HG03097 (cell line): ENCODE results near the gene UBE2D2.
"Not testable (repeated sequence)": the region's sequence is repeated elsewhere in the genome, so short reads cannot be mapped to it uniquely, and the experiment has no call there.

Source experiments
- ATAC-seq: cut with Tn5 transposase; IDR thresholded peaks from one replicate; pipeline ENCODE4 v1.9.1; 2021; ENCODE audit not compliant: unreplicated experiment, low FRiP score

Gene UBE2D2

DNA sequence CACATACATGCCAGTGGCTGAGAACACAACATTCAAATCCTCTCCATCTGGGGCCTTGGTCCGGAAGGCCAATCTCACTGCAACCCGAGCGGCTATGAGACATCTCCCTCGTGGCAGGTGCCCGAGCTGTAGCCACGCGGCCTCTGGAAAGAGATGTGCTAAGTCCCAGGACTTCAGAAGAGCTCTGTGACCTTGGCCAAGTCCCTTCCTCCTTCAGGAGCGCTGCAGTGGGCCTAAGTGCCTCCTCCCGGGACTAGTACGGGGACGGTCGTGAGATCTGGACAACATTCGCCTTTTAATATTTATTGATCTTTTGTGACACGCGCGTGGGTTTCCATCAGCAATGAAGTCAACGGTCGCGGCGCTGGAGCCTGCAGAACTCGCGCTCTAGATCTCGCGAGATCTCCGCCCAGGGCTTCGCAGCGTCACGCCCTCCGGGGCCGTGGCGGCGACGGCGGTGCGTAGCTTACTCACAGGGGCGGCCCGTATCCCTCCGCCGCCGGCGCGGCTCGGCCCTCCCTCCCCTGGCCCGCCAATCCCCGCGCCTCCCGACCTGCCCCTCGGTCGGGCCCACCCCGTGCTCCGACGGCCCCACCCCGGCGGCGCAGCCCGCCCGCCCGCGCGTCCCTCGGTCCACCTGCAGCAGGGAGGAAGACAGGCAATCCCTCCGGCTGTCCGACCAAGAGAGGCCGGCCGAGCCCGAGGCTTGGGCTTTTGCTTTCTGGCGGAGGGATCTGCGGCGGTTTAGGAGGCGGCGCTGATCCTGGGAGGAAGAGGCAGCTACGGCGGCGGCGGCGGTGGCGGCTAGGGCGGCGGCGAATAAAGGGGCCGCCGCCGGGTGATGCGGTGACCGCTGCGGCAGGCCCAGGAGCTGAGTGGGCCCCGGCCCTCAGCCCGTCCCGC lies at the start of gene UBE2D2:
Gene UBE2D2, plus strand, starts transcription at position 588 of the 903 bp plus-strand sequence. CDS start 453 bp downstream, outside the sequence.
- ATAC-seq = peak; percentile 79

GRCh38 chr5:139512786-139513390 lies 48.3 kb upstream of the UBE2D2 start:
- ATAC-seq = no peak

GRCh38 chr5:139513434-139513833 lies 47.7 kb upstream of the UBE2D2 start:
- peak; percentile 55 for ATAC-seq

GRCh38 chr5:139513852-139514485 lies 47.2 kb upstream of the UBE2D2 start:
- ATAC-seq = no peak

DNA sequence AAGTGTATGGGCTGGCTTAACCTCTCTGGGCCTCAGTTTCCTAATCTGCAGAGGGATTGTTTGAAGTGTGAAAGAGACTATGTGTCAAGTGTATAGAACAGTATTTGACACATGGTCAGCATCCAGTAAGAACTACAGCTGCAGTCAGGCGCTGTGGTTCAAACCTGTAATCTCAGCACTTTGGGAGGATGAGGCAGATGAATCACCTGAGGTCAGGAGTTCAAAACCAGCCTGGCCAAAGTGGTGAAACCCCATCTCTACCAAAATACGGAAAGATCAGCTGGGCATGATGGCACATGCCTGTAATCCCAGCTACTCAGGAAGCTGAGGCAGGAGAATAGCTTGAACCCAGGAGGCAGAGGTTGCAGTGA lies 46.7 kb upstream of the UBE2D2 start:
- ATAC-seq = no peak

- peak; percentile 74 for ATAC-seq
These were observed 43.2 kb upstream of the UBE2D2 start for GRCh38 chr5:139517683-139518564.

DNA sequence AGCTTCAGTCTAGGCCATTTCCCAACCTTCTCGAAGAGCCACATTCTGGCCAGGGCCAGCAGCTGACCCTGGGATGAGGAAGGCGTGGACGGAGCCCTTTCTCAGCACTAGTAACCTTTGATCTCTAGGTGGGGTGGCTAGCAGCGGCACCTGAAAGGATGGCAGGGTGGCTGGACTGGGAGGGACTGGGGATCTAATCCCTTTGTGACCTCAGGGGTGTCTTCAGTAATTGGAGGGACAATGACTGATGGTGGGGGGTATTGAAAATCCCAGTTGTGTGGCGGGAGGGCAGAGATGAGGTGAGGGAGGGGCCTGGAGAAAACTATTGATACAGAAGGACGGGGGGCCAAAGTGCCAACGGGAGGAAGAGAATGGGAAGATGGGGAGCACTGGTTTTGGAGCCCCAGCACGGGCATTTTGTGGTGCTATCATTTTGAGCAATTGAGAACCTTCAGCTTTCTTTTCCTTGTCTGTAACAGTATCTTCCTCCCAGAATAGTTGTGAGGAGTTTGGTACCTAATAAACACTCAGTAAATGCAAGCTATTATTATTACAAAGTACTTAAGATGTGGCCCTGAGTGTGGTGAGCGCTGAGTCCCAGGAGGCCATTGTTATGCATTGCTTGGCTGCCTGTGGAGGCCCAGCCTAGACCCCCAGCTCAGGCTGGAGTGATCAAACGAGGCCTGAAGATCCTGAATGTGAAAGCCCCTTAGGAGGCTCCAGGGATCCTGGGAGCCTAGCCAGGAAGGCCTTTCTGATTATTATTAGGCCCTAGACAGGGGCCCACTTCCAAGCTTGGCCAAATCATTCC lies 37.3 kb upstream of the UBE2D2 start:
- no peak for ATAC-seq

GRCh38 chr5:139524446-139524845 lies 36.7 kb upstream of the UBE2D2 start:
- ATAC-seq = no peak

GRCh38 chr5:139524940-139525585 lies 36.1 kb upstream of the UBE2D2 start:
- no peak for ATAC-seq

GRCh38 chr5:139525586-139526308 lies 35.4 kb upstream of the UBE2D2 start:
- ATAC-seq = not testable (repeated sequence)

DNA sequence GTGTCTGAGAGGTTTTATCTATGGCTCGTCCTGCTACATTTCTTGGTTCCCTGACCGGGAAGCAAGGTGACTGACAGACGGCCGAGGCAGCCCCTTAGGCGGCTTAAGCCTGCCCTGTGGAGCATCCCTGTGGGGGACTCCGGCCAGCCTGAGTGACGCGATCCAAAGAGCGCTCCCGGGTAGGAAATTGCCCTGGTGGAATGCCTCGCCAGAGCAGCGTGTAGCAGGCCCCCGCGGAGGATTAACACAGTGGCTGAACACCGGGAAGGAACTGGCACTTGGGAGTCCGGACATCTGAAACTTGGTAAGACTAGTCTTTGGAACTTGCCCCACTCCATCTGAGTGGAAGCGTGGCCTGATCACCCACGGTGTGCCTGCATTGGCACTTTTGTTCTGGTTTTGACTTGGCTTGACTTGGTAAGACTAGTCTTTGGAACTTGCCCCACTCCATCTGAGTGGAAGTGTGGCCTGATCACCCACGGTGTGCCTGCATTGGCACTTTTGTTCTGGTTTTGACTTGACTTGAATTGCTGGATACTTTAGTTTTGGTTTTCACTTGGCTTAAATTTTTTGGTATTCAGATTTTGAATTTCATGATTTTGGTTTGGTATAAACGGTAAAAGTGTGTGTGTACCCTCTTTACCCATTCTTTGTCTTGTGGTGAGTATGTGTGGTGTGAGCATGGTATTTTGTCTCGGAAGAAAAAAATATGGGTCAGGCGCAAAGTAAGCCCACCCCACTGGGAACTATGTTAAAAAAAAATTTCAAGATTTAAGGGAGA lies 34.6 kb upstream of the UBE2D2 start:
- ATAC-seq = not testable (repeated sequence)

GRCh38 chr5:139527090-139527470 lies 34.1 kb upstream of the UBE2D2 start:
- not testable (repeated sequence) for ATAC-seq

DNA sequence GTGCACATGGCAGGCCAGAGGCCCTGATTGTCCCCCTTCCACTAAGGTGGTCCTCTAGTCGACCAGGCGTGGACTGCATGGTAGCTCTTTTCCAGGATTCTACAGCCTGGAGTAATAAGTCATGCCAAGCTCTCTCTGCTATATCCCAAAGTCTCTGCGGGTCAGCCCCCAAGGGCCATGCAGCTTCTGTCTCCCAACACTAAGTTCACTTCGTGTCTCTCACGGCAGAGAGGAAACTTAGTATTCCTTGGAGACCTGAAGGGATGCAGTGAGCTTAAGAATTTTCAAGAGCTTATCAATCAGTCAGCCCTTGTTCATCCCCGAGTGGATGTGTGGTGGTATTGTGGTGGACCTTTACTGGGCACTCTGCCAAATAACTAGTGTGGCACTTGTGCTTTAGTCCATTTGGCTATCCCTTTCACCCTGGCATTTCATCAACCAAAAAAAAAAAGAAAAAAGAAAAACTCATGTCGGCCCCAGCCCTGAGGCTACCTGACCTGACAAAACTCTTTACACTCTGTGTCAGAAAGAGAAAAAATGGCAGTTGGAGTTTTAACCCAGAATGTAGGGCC lies 33.2 kb upstream of the UBE2D2 start:
- not testable (repeated sequence) for ATAC-seq

DNA sequence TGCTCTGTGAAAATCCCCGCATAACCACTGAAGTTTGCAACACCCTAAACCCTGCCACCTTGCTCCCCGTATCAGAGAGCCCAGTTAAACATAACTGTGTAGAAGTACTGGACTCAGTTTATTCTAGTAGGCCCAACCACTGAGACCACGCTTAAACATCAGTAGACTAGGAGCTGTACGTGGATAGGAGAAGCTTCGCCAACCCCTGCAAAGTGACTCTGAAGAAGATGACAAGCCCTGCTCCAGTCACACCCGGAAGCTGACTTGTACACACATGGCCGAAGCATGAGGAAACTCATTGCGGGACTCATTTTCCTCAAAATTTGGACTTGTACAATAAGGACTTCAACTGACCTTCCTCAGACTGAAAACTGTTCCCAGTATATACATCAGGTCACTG lies 32.4 kb upstream of the UBE2D2 start:
- not testable (repeated sequence) for ATAC-seq

GRCh38 chr5:139530079-139530478 lies 31.1 kb upstream of the UBE2D2 start:
- not testable (repeated sequence) for ATAC-seq

DNA sequence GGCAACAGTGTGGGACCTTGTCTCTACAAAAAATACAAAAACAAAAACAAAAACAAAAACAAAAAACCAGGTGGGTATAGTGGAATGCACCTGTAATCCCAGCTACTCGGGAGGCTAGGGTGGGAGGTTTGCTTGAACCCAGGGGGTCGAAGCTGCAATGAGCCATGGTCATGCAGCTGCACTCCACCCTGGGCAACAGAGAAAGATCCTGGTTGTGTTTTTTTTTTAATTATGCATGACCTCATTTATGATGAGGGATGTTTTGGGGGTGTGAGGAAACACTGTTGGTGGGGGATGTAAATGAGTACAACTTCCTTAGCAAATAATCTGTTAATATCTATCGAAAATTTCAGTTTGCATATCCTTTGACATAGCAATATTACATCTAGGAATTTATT lies 29.4 kb upstream of the UBE2D2 start:
- ATAC-seq = no peak

GRCh38 chr5:139543423-139543991 lies 17.6 kb upstream of the UBE2D2 start:
- peak; percentile 93 for ATAC-seq
